Vein endothelial cell (primary cell): Measurements from ENCODE around the gene SYAP1. TPM values are rescaled to one million over a fixed set of nuclear protein-coding genes. Genes with fewer than 3 reads are reported as not detected.

ENCODE experiments used
- small RNA-seq: library from RNA; depleted of rRNA; stranded (forward); fragments of <200 nt; gene quantifications from one replicate; pipeline ENCODE3, GENCODE V24; 2012
- total RNA-seq: library from RNA; depleted of rRNA; stranded (reverse); fragments of >200 nt; gene quantifications from 2 replicates; pipeline ENCODE4 v1.2.3, GENCODE V29; 2012

SYAP1 gene
- 19.9 and 22.7 TPM in 2 replicates for total RNA-seq

GRCh38 chrX:16719334-16720084 lies at the start of gene SYAP1:
SYAP1 (plus strand) TSS chrX:16719612; CDS start chrX:16719725, 113 bp downstream.

GRCh38 chrX:16712548-16713155 lies 6.8 kb upstream of the SYAP1 start, which contains the start of gene CTPS2:
CTPS2 (minus strand) TSS chrX:16712669; CDS start chrX:16702902, 9,767 bp downstream.

GRCh38 chrX:16786139-16786790 lies 66.9 kb downstream of the SYAP1 start, which contains the start of gene TXLNG:
TXLNG (plus strand) TSS chrX:16786466; CDS start chrX:16786488, 22 bp downstream.

Small RNA genes within 50 kb of the gene (small RNA-seq; reads per million reads assigned to genes)
- gene RNU7-56P: not detected
- not detected for gene RPL12P49

Other genes starting within 250 kb of the SYAP1 start
- not detected in 2 replicates for gene S100G, start 69.5 kb upstream of the SYAP1 start, total RNA-seq
- 15.2 and 18.6 TPM in 2 replicates for gene CTPS2, start 6.9 kb upstream of the SYAP1 start, total RNA-seq
- gene TXLNG, start 66.9 kb downstream of the SYAP1 start, total RNA-seq: 5.6 and 6.5 TPM in 2 replicates
- 70.2 and 92.2 TPM in 2 replicates for gene RBBP7, start 150.8 kb downstream of the SYAP1 start, total RNA-seq
- 1.6 and 3.2 TPM in 2 replicates for gene REPS2, start 227.0 kb downstream of the SYAP1 start, total RNA-seq